Liver (tissue), 3 donors: ENCODE data around the gene GMNN.

Source experiments
- EGR1 ChIP-seq, 2 donors: IDR thresholded peaks; 2 replicates each; pipeline ENCODE4 v1.6.1; 2016 to 2018; ENCODE audit warnings: antibody characterized with exemption in 2 of 2, low read depth in 2 of 2
- RAD21 ChIP-seq, 2 donors: IDR thresholded peaks; 2 replicates each; pipeline ENCODE4 v1.6.1; 2016; ENCODE audit warnings: antibody characterized with exemption in 2 of 2, mild to moderate bottlenecking in 2 of 2
- SP1 ChIP-seq: IDR thresholded peaks from 2 replicates; pipeline ENCODE4 v1.6.1; 2018; ENCODE audit warnings: antibody characterized with exemption, mild to moderate bottlenecking
- TAF1 ChIP-seq: conservative IDR thresholded peaks from 2 replicates; pipeline ENCODE4 v1.6.1; 2016; ENCODE audit warnings: antibody characterized with exemption, mild to moderate bottlenecking
- YY1 ChIP-seq: IDR thresholded peaks from 2 replicates; pipeline ENCODE4 v1.6.1; 2016; ENCODE audit warnings: antibody characterized with exemption, mild to moderate bottlenecking
- TF ChIP-seq, protein P1 (sequence below): fragments of 150-350 bp; IDR thresholded peaks from 2 replicates; pipeline ENCODE4 v1.5.1; 2017; ENCODE audit warnings: improper control_type of control experiment, low read depth, low read length; ENCODE audit not compliant: missing input control
- TF ChIP-seq, protein P2 (sequence below): IDR thresholded peaks from 2 replicates; pipeline ENCODE4 v1.6.1; 2016; ENCODE audit warnings: antibody characterized with exemption
- TF ChIP-seq, protein P3 (sequence below): IDR thresholded peaks from 2 replicates; pipeline ENCODE4 v1.6.1; 2016; ENCODE audit warnings: antibody characterized with exemption, mild to moderate bottlenecking
- TF ChIP-seq, protein P4 (sequence below): IDR thresholded peaks from 2 replicates; pipeline ENCODE4 v1.6.1; 2016; ENCODE audit warnings: antibody characterized with exemption
- donor health status: healthy.
- donor health status: healthy.

DNA sequence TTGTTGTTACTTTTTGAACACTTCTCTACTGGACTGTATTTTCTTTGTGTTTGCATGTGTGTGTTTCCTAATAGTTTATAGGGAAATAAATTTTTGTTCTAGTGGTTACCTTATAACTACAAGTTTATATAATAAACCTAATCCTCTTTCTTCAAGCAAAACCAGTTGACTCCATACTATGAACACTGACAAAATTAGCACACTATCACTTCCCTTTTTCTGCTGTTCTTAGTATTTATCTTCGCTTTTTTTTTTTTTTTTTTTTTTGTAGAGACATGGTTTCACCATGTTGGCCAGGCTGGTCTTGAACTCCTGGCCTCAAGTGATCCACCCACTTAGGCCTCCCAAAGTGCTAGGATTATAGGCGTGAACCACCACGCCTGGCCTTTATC is 30.8 kb upstream of the GMNN start:
- TF ChIP-seq, protein P1, sequence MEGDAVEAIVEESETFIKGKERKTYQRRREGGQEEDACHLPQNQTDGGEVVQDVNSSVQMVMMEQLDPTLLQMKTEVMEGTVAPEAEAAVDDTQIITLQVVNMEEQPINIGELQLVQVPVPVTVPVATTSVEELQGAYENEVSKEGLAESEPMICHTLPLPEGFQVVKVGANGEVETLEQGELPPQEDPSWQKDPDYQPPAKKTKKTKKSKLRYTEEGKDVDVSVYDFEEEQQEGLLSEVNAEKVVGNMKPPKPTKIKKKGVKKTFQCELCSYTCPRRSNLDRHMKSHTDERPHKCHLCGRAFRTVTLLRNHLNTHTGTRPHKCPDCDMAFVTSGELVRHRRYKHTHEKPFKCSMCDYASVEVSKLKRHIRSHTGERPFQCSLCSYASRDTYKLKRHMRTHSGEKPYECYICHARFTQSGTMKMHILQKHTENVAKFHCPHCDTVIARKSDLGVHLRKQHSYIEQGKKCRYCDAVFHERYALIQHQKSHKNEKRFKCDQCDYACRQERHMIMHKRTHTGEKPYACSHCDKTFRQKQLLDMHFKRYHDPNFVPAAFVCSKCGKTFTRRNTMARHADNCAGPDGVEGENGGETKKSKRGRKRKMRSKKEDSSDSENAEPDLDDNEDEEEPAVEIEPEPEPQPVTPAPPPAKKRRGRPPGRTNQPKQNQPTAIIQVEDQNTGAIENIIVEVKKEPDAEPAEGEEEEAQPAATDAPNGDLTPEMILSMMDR: no peak
- TF ChIP-seq, protein P2, sequence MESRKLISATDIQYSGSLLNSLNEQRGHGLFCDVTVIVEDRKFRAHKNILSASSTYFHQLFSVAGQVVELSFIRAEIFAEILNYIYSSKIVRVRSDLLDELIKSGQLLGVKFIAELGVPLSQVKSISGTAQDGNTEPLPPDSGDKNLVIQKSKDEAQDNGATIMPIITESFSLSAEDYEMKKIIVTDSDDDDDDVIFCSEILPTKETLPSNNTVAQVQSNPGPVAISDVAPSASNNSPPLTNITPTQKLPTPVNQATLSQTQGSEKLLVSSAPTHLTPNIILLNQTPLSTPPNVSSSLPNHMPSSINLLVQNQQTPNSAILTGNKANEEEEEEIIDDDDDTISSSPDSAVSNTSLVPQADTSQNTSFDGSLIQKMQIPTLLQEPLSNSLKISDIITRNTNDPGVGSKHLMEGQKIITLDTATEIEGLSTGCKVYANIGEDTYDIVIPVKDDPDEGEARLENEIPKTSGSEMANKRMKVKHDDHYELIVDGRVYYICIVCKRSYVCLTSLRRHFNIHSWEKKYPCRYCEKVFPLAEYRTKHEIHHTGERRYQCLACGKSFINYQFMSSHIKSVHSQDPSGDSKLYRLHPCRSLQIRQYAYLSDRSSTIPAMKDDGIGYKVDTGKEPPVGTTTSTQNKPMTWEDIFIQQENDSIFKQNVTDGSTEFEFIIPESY: no peak
- TF ChIP-seq YY1 (no peak), TAF1 (no peak), SP1 (no peak), RAD21 (IDR thresholded peaks at IDR 0.05) (no peak), EGR1 (IDR thresholded peaks at IDR 0.05; ENCODE audit: low read depth in 2 of 2) (no peak)
- TF ChIP-seq, protein P3, sequence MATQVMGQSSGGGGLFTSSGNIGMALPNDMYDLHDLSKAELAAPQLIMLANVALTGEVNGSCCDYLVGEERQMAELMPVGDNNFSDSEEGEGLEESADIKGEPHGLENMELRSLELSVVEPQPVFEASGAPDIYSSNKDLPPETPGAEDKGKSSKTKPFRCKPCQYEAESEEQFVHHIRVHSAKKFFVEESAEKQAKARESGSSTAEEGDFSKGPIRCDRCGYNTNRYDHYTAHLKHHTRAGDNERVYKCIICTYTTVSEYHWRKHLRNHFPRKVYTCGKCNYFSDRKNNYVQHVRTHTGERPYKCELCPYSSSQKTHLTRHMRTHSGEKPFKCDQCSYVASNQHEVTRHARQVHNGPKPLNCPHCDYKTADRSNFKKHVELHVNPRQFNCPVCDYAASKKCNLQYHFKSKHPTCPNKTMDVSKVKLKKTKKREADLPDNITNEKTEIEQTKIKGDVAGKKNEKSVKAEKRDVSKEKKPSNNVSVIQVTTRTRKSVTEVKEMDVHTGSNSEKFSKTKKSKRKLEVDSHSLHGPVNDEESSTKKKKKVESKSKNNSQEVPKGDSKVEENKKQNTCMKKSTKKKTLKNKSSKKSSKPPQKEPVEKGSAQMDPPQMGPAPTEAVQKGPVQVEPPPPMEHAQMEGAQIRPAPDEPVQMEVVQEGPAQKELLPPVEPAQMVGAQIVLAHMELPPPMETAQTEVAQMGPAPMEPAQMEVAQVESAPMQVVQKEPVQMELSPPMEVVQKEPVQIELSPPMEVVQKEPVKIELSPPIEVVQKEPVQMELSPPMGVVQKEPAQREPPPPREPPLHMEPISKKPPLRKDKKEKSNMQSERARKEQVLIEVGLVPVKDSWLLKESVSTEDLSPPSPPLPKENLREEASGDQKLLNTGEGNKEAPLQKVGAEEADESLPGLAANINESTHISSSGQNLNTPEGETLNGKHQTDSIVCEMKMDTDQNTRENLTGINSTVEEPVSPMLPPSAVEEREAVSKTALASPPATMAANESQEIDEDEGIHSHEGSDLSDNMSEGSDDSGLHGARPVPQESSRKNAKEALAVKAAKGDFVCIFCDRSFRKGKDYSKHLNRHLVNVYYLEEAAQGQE: no peak
- TF ChIP-seq, protein P4, sequence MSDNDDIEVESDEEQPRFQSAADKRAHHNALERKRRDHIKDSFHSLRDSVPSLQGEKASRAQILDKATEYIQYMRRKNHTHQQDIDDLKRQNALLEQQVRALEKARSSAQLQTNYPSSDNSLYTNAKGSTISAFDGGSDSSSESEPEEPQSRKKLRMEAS: no peak
